GM12874 (cell line): Measurements from ENCODE around the gene FNDC3B.

Source experiments
- TF ChIP-seq, protein P1 (sequence below): IDR thresholded peaks from 2 replicates; pipeline ENCODE4 v1.5.1; 2011; ENCODE audit warnings: low read depth, mild to moderate bottlenecking, control low read depth, low read length, moderate library complexity; ENCODE audit not compliant: insufficient read depth

Gene FNDC3B

GRCh38 chr3:172127929-172128580 lies 88.7 kb downstream of the FNDC3B start:
- TF ChIP-seq, protein P1, sequence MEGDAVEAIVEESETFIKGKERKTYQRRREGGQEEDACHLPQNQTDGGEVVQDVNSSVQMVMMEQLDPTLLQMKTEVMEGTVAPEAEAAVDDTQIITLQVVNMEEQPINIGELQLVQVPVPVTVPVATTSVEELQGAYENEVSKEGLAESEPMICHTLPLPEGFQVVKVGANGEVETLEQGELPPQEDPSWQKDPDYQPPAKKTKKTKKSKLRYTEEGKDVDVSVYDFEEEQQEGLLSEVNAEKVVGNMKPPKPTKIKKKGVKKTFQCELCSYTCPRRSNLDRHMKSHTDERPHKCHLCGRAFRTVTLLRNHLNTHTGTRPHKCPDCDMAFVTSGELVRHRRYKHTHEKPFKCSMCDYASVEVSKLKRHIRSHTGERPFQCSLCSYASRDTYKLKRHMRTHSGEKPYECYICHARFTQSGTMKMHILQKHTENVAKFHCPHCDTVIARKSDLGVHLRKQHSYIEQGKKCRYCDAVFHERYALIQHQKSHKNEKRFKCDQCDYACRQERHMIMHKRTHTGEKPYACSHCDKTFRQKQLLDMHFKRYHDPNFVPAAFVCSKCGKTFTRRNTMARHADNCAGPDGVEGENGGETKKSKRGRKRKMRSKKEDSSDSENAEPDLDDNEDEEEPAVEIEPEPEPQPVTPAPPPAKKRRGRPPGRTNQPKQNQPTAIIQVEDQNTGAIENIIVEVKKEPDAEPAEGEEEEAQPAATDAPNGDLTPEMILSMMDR, result no peak

GRCh38 chr3:172128858-172129257 lies 89.5 kb downstream of the FNDC3B start:
- TF ChIP-seq, protein P1, result no peak

GRCh38 chr3:172129498-172129849 lies 90.1 kb downstream of the FNDC3B start:
- TF ChIP-seq, protein P1, result no peak

GRCh38 chr3:172129850-172130716 lies 90.7 kb downstream of the FNDC3B start:
- TF ChIP-seq, protein P1, result no peak

- TF ChIP-seq, protein P1, result no peak
Measured at GRCh38 chr3:172130717-172131050, 91.3 kb downstream of the FNDC3B start.

- TF ChIP-seq, protein P1, result no peak
Measured at GRCh38 chr3:172131746-172132145, 92.4 kb downstream of the FNDC3B start.

DNA sequence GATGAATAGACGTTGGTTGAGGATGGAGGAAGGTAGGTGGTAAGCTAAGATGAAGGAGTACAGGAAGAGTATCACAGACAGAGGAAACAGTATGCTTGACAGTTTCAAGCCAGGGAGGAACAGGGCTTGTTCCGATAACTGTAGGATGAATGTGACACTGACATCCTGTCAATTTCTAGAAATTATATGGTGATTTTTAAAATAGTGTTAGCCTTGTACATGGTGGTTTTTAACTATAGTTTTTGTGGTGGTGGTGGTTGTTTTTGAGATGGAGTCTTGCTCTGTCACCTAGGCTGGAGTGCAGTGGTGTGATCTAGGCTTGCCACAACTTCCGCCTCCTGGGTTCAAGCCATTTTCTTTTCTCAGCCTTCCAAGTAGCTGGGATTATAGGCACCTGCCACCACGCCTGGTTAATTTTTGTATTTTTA lies 92.8 kb downstream of the FNDC3B start:
- TF ChIP-seq, protein P1, result no peak
